ENCODE data around the gene CFAP210.

- TF ChIP-seq CTCF (IDR thresholded peaks at IDR 0.05) = no peak
- no peak for TF ChIP-seq CBFB (CRISPR knock-in tag; IDR thresholded peaks at IDR 0.05; ENCODE audit: low read depth)
- no peak for TF ChIP-seq GABPB1 (CRISPR knock-in tag; IDR thresholded peaks at IDR 0.05)
- no peak for TF ChIP-seq ZNF232 (CRISPR knock-in tag; IDR thresholded peaks at IDR 0.05)
- no peak for TF ChIP-seq ZNF317 (CRISPR knock-in tag; IDR thresholded peaks at IDR 0.05; ENCODE audit: borderline replicate concordance, low read depth)
- no peak for TF ChIP-seq AFF4 (CRISPR knock-in tag; IDR thresholded peaks at IDR 0.05; ENCODE audit: borderline replicate concordance)
- TF ChIP-seq RELA (CRISPR knock-in tag; IDR thresholded peaks at IDR 0.05; ENCODE audit: borderline replicate concordance) = no peak
- TF ChIP-seq ZBTB43 (CRISPR knock-in tag; IDR thresholded peaks at IDR 0.05) = no peak
- TF ChIP-seq ZNF263 (CRISPR knock-in tag; IDR thresholded peaks at IDR 0.05; ENCODE audit: low read depth) = no peak
- TF ChIP-seq ATF3 (CRISPR knock-in tag; conservative IDR thresholded peaks at IDR 0.05) = no peak
- no peak for TF ChIP-seq NR2C2 (CRISPR knock-in tag; IDR thresholded peaks at IDR 0.05)
- no peak for TF ChIP-seq SP1 (CRISPR knock-in tag; conservative IDR thresholded peaks at IDR 0.05)
- TF ChIP-seq ZNF416 (CRISPR knock-in tag; IDR thresholded peaks at IDR 0.05) = no peak
- no peak for TF ChIP-seq PRDM15 (CRISPR knock-in tag; IDR thresholded peaks at IDR 0.05)
Measured at GRCh38 chr2:169599568-169599967, 94.6 kb downstream of the CFAP210 start.
